Choroid plexus epithelial cell (primary cell): ENCODE results near the gene DYSF.
A peak's percentile ranks its signal among the peaks of the same experiment; 100 is the strongest.

ENCODE experiments used
- DNase-seq: peaks from one replicate; pipeline ENCODE4 v3.0.0-alpha.2; 2010; ENCODE audit warnings: low read depth
- H3K4me3 ChIP-seq: 2 replicates; pipeline ENCODE4 v1.5.1; 2011; ENCODE audit warnings: low read depth, mild to moderate bottlenecking, control low read depth, low read length, moderate library complexity
- CTCF ChIP-seq: conservative IDR thresholded peaks from 2 replicates; pipeline ENCODE4 v1.5.1; 2011; ENCODE audit warnings: low read depth, mild to moderate bottlenecking, control low read depth, inconsistent platforms, low read length, moderate library complexity

DYSF gene

DNA sequence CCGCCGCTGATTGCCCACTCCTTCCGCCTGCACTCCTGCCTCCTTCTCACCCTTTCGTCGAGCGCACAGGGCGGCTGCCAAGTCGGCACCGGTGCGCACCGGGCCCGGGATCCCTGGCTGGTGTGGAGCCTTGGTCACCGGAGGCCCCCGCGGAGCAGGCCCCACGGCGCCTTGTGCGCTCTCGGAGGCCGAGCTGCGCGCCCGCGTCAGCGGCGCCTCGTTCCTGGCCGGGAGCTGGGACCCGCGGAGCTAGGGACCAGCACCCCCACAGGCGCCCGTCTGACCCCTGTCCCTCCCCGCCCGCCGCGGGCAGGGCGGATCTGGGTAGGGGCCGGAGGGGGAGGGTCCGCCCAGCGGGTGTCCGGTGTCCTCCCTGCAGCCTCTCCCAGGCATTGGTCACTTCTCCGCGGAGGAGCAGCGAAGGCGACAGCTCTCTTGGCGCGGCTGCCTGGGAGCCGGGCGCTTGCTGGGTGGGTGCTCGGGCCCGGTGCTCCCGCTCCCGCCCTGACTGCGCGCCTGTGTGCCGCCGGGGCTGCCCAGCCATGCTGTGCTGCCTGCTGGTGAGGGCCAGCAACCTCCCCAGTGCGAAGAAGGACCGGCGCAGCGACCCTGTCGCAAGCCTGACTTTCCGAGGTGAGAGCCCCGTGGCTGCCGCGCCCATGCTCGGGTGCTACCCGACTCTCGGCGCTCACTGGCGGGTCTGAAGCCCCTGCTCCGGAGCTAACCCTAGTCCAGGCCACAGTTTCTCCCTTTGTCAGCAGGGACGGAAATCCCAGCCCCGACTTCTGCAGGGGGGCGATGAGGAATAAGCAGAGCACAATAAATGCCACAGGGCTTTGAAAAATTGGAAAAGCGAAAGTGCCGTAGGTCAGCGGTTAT, 13.2 kb downstream of the DYSF start:
- peak overlapping the region; percentile 67 for H3K4me3 ChIP-seq
- no peak for DNase-seq
- TF ChIP-seq CTCF: no peak

DNA sequence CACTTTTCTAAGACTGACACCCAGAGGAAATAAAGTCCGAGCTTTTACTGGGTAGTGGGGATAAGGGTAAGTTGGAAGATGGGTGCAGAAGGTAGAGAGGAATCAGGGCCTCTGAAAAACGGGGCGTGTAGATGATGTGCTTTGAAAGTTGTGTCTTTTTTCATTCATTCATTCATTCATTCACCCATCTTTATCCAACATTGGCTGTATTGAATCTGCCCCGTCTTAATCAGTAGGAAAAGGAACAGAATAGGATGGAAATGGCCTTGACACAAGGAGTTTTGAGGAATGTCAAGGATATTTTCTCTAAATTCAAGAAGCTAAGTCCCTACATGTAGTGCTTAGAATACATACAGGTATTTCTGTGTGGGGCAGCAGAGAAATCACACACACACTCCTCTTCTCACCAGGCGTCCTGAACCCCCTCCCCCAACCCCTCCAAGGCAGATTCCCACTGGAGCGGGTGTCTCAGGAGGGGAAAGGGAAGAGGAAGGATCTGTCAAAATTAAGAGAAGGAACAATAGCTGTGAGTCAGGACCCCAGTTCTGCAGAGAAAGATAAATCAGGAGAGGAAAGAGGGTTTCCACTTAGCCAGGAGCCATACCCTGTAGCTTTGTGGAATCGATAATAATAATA, 13.9 kb downstream of the DYSF start:
- TF ChIP-seq CTCF: no peak
- no peak for DNase-seq
- H3K4me3 ChIP-seq: peak overlapping the region; percentile 67

- H3K4me3 ChIP-seq: no peak overlapping the region
- no peak for DNase-seq
- no peak for TF ChIP-seq CTCF
Observed at GRCh38 chr2:71468279-71469015, 15.1 kb downstream of the DYSF start.

- no peak overlapping the region for H3K4me3 ChIP-seq
- no peak for DNase-seq
- no peak for TF ChIP-seq CTCF
Observed at GRCh38 chr2:71469403-71470398, 16.3 kb downstream of the DYSF start.

DNA sequence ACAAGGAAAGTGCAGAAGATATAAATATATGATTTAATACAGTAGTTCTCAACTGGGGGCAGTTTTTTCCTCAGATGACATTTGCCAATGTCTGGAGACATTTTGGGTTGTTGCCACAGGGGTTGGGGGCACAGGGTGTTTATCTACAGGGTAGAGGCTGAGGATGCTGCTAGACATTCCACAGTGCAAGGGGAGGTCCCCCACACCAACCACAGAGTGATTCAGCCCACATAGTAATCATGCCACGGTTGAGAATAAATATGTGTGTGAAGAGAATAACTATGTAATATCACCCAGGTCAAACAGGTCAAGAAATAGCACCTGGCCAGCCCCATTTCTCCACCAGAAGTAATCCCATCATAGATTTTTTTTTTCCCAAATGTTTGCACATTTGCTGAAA, 17.9 kb downstream of the DYSF start:
- H3K4me3 ChIP-seq: no peak overlapping the region
- TF ChIP-seq CTCF: no peak
- peak; percentile 88 for DNase-seq

DNA sequence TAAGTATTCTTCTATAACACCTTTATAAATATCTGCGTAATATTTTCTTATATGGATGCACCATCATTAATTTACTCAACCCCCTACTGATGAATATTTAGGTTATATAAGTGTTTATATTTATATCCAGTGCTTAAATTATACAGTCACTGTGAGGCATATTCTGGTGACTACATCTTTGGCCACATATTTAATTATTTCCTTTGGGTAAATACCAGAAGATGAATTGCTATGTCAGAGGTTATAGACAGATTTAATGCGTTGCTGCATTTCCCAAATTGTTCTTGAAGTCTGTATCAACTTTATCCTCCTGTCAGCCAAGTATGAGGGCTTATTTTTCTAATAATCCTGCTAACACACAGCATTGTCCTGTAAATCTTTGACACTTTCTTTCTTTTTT, 18.7 kb downstream of the DYSF start:
- TF ChIP-seq CTCF: no peak
- DNase-seq: no peak
- H3K4me3 ChIP-seq: no peak overlapping the region
